OCI-LY1 (cell line): Measurements from ENCODE around the gene OMP.

Source experiments
- H2AFZ ChIP-seq: fragments of 200-600 bp; sonication (generic), shearing (Covaris generic); 2 replicates; pipeline ENCODE4 v1.6.0; 2014; ENCODE audit warnings: antibody characterized with exemption, mild to moderate bottlenecking, low read length
- H3F3A ChIP-seq: fragments of 200-600 bp; sonication (generic), shearing (Covaris generic); 2 replicates; pipeline ENCODE4 v1.6.0; 2014; ENCODE audit warnings: mild to moderate bottlenecking, antibody characterized with exemption, low read length, moderate library complexity; ENCODE audit not compliant: insufficient read depth
- H3K27ac ChIP-seq: fragments of 200-600 bp; sonication (generic); 2 replicates; pipeline ENCODE4 v1.5.1; 2014; ENCODE audit warnings: low read length, mixed run types, mild to moderate bottlenecking, low read depth; ENCODE audit not compliant: poor library complexity, severe bottlenecking
- H3K27me3 ChIP-seq: fragments of 200-600 bp; sonication (generic); 2 replicates; pipeline ENCODE4 v1.6.0; 2014; ENCODE audit warnings: antibody characterized with exemption, mild to moderate bottlenecking, low read length, moderate library complexity; ENCODE audit not compliant: insufficient read depth
- H3K36me3 ChIP-seq: fragments of 200-600 bp; sonication (generic); 2 replicates; pipeline ENCODE4 v1.6.1; 2014; ENCODE audit warnings: mild to moderate bottlenecking, antibody characterized with exemption, low read length, moderate library complexity, mixed read lengths; ENCODE audit not compliant: insufficient read depth
- H3K4me1 ChIP-seq: fragments of 200-600 bp; sonication (generic); 2 replicates; pipeline ENCODE4 v1.5.1; 2014; ENCODE audit warnings: mild to moderate bottlenecking, low read length, moderate library complexity; ENCODE audit not compliant: insufficient read depth, severe bottlenecking
- H3K4me2 ChIP-seq: fragments of 200-600 bp; sonication (generic), shearing (Covaris generic); 2 replicates; pipeline ENCODE4 v1.6.1; 2014; ENCODE audit warnings: low read length
- H3K4me3 ChIP-seq: fragments of 200-600 bp; sonication (generic); 2 replicates; pipeline ENCODE4 v1.5.1; 2014; ENCODE audit warnings: low read length, low read depth, mild to moderate bottlenecking, mixed read lengths; ENCODE audit not compliant: poor library complexity, severe bottlenecking
- H3K79me2 ChIP-seq: fragments of 200-600 bp; shearing (Covaris generic); 2 replicates; pipeline ENCODE4 v1.6.1; 2016; ENCODE audit warnings: mixed run types, low read length, mixed read lengths; ENCODE audit not compliant: insufficient read depth
- H3K9ac ChIP-seq: fragments of 200-600 bp; sonication (generic), shearing (Covaris generic); 2 replicates; pipeline ENCODE4 v1.6.1; 2014; ENCODE audit warnings: mild to moderate bottlenecking, low read length, mixed read lengths
- H3K9me2 ChIP-seq: fragments of 200-600 bp; sonication (generic), shearing (Covaris generic); 2 replicates; pipeline ENCODE4 v1.6.1; 2014; ENCODE audit warnings: low read depth, mild to moderate bottlenecking, low read length, mixed read lengths
- H3K9me3 ChIP-seq: fragments of 200-600 bp; shearing (Covaris generic); 2 replicates; pipeline ENCODE4 v1.6.1; 2014; ENCODE audit warnings: low read length, mixed read lengths
- H4K20me1 ChIP-seq: fragments of 200-600 bp; sonication (generic), shearing (Covaris generic); 2 replicates; pipeline ENCODE4 v1.6.0; 2016; ENCODE audit warnings: mild to moderate bottlenecking, low read length; ENCODE audit not compliant: insufficient read depth
- CTCF ChIP-seq: fragments of 200-600 bp; sonication (generic), shearing (Covaris generic); IDR thresholded peaks from 2 replicates; pipeline ENCODE4 v1.5.1; 2017; ENCODE audit warnings: mild to moderate bottlenecking, antibody characterized with exemption, low read length, moderate library complexity, mixed read lengths
- EZH2 ChIP-seq: fragments of 200-600 bp; sonication (generic), shearing (Covaris generic); IDR thresholded peaks from 2 replicates; pipeline ENCODE4 v1.8.0; 2017; ENCODE audit warnings: borderline replicate concordance, mixed run types, mild to moderate bottlenecking, antibody characterized with exemption, low read length, moderate library complexity, mixed read lengths

The OMP gene

GRCh38 chr11:77104727-77105126 is 2.1 kb downstream of the OMP start:
- Histone ChIP-seq H3K79me2 (no peaks in the 10 kb centered on the region), H3K4me3 (no peak overlapping the region), H2AFZ (no peak overlapping the region), H3K27ac (no peak overlapping the region), H3K4me1 (no peaks in the 10 kb centered on the region), H3K9me2 (no peaks in the 10 kb centered on the region), H3K27me3 (no peaks in the 10 kb centered on the region), H3K9ac (no peak overlapping the region), H3K9me3 (no peaks in the 10 kb centered on the region), H4K20me1 (no peaks in the 10 kb centered on the region), H3K4me2 (no peak overlapping the region), H3K36me3 (no peaks in the 10 kb centered on the region), H3F3A (no peaks in the 10 kb centered on the region)
- TF ChIP-seq EZH2 (no peak), CTCF (no peak)

DNA sequence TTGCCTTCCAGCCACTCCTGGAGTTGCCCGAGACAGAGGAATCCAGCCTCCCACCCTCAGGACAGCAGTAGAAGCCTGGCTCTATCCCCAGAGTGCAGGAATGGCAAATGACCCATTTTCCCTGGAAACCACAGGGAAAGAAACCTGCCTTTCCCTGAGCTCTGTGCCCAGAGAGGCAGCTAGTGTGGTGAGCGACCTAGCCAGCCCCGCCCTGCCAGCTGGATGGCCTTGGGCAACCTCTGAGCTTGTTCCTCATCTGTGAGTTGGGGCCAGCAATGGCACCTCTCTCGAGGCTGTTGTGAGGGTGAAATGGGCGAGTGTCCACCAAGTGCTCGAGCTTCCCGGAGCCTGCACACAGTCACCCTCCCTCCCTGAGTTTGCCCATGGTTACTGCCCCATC is 3.7 kb downstream of the OMP start:
- H3K9ac ChIP-seq: no peak overlapping the region
- H2AFZ ChIP-seq: no peak overlapping the region
- TF ChIP-seq CTCF (no peak), EZH2 (no peak)
- H3K9me3 ChIP-seq: no peaks in the 10 kb centered on the region
- H3K4me3 ChIP-seq: no peak overlapping the region
- no peaks in the 10 kb centered on the region for H3K27me3 ChIP-seq
- H3K9me2 ChIP-seq: no peaks in the 10 kb centered on the region
- no peaks in the 10 kb centered on the region for H3K36me3 ChIP-seq
- H3K4me2 ChIP-seq: no peak overlapping the region
- H3K79me2 ChIP-seq: no peaks in the 10 kb centered on the region
- no peaks in the 10 kb centered on the region for H3K4me1 ChIP-seq
- no peaks in the 10 kb centered on the region for H4K20me1 ChIP-seq
- no peaks in the 10 kb centered on the region for H3F3A ChIP-seq
- H3K27ac ChIP-seq: no peak overlapping the region

DNA sequence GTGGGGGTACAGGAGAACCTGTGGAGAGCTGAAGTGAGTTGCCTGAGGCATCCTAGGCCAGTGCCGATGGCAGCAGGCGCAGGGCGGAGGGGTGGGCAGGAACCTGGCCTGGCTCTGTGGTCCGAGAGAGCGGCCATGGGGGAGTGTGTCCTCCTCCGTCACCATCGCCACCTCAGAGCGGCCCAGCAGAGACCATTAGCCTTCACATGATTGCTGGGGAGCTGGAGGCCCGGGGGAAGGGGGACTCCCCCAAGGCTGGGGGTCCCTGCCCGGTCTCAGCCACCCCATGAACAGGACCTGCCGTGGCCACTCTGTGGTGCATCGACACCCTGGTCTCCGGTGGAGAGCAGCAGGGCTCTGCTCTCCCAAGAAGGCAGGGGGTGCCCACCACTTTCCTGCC is 4.1 kb downstream of the OMP start:
- no peak for TF ChIP-seq CTCF
- no peak for TF ChIP-seq EZH2
- Histone ChIP-seq H3K9me3 (no peaks in the 10 kb centered on the region), H3K27ac (no peak overlapping the region)

More for the DNA sequence above, 4.1 kb downstream of the OMP start:
- Histone ChIP-seq H3K36me3 (no peaks in the 10 kb centered on the region), H3K9ac (no peak overlapping the region), H3K9me2 (no peaks in the 10 kb centered on the region), H2AFZ (no peak overlapping the region), H3K4me1 (no peaks in the 10 kb centered on the region), H3K79me2 (no peaks in the 10 kb centered on the region), H3K4me3 (no peak overlapping the region), H3F3A (no peaks in the 10 kb centered on the region), H4K20me1 (no peaks in the 10 kb centered on the region), H3K27me3 (0 out of 2 replicates have a peak, but pooled peaks cover 2% of the 10 kb centered on the region), H3K4me2 (no peak overlapping the region)
